ENCODE measurements around the gene RPS6KA2.

The RPS6KA2 gene

DNA sequence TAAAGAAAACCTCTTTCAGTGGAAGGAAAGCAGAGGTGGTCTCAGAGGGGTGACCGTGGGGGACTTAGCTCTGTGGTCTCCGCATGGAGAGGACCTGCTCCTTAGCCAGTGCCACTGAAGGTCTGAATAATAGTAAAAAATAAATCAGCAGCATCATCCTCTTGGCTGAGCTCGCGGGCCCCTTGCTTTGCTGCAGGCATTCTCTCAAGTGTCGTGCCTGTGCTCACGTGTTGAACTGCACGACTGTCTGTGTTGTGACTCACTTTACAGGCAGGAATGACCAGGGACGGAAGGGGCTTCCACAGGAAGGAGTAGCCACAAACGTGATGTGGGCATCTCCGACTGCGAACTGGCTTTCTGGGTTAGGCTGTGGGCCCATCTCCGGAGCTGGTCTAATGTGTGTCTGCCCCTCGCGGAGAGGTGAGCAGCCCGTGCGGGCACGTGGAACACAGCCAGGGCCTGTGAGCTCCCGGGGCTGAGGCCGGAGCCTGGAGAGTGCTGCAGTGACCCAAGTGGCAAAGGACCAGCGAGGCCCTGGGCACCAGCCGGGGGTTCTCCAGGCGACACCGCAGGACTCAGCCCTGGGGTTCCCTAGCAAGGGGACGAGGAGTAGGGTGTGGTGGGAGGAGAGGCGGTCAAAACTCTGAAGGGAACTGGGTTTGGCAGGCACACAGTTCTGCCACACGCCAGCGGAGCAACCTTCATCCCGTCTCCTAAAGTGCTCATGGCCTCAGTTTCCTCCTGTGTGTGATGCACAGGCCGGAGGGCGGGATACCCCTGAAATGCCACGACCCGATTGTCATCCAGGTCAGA, 129.8 kb downstream of the RPS6KA2 start:
- no peak for FAIRE-seq

DNA sequence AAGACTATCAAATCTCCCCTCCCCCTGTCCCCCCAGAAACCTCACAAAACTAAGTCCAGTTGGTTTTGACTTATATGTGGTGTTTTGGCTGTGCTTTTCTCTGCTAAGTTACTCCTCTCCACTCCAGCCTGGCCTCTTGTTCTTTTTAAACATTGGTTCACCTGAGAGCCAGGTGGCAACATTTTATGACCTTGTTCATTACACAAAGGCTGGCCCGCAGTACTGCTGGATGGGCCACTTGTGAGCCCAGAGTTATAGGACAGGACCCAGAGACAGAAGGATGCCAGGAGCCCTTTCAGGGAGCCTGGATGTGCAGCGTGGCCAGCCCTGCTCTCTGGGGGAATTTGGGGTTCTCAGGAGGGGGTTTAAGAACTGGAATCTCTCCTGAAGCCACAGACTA, 130.6 kb downstream of the RPS6KA2 start:
- FAIRE-seq, result no peak

DNA sequence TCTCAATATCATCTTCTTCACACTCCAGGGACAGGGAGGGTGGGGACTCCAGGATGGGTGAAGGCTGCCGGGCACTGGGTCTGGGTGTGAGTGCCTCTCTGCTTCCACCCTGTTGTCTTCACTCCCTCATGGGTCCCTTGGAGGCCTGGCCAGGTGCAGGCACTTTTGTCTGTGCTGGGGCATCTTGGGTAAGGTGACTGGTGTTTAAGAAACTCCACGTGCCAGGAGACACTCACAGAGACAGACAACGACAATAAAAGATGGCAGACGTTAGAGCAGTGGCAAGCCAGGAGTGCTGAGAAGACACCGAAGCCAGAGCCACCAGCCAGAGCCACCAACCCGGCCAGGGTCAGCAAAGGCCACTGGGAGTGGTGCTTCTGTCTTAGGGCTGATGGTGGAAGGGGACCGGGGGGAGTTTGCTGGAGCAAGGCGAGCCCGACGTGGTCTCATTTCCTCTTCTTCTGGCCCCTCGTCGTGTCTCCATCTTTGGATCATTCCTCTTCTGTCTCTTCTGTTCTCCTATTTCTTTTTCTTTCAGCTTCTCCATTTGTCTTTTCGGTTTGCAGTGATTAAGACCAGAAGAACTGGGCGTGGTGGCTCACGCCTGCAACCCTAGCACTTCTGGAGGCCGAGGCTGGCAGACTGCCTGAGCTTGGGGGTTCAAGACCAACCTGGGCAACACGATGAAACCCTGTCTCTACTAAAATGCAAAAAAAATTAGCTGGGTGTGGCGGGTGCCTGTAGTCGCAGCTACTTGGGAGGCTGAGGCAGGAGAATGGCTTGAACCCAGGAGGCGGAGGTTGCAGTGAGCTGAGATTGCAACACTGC, 131.3 kb downstream of the RPS6KA2 start:
- no peak for FAIRE-seq

DNA sequence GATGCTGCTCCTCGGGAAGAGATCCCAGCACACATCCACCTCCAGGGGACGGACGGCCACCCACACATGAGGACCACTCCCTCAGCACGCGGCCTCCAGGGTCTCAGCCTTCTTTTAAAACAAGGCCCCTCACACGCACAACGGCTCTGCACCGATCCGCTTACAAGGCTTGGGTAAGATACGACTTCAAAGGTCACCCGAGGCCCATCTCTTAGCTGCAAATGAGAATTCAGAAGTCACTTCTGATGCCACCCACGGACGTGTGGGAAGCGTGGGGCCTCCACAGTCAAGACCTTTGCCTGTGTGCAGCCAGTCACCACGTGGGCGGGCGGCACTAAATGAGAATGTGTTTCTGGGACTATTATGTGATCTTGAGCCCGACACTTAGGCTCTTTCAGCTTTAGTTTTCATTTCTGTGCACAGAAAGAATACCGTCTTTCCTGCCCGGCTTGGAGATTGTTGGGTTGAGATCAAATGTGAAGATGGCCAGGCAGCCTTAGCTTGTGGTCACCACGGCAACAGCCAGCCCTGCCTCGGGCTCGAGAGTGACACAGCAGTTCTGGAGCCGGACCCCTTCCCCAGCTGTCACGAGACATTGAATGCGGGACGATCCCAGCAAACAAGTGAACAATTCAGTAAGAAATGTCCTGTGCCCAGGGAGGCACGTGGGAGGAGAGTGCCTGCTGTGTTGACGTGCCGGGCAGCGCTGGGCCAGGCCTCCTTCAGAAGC, 132.1 kb downstream of the RPS6KA2 start:
- no peak for FAIRE-seq

DNA sequence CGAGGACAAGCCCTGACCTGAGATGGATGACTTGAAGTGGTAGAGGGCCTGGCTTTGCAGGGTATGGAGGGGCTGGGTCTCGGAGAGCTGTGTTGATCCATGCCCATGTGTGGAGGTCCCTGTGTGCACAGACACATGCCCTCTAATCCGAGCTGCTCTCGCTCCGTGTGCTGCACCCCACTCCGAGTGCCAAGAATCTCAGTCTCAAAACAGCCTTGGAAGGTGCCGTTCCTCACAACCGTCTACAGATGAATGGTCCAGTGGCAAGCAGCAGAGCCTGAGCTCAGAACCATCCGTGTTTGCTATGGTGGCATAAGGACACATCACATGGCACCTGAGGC, 133.0 kb downstream of the RPS6KA2 start:
- FAIRE-seq, result no peak

DNA sequence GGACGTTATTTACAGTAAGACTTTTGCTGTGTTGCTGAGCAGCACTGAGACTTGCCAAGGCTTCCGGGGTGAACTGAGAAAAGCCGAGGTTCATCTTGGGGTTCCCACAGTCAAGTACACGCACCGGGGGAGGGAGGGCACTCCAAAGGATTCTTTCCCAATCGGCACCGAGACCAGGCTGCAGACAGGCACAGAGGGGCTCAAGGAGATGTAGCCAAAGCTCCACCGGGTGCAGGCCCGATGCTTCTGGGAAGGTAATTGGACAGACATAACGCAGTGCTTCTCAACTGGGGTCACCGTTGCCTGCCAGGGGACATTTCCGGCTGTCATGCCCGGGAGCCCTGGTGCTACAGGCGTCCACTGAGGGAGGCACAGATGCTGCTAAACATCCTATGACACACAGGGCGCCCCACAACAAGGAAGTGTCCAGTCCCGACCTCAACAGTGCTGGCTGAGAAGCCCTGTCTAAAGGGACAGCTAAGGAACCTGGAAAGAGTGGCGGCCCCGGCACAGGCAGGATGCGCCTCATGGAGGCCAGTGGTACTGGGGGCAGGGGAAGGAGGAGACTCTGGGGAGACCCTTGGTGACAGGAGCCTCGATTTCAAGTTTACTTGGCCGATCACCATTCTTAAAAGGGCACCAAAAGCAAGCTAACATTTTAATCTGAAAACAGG, 133.5 kb downstream of the RPS6KA2 start:
- no peak for FAIRE-seq

DNA sequence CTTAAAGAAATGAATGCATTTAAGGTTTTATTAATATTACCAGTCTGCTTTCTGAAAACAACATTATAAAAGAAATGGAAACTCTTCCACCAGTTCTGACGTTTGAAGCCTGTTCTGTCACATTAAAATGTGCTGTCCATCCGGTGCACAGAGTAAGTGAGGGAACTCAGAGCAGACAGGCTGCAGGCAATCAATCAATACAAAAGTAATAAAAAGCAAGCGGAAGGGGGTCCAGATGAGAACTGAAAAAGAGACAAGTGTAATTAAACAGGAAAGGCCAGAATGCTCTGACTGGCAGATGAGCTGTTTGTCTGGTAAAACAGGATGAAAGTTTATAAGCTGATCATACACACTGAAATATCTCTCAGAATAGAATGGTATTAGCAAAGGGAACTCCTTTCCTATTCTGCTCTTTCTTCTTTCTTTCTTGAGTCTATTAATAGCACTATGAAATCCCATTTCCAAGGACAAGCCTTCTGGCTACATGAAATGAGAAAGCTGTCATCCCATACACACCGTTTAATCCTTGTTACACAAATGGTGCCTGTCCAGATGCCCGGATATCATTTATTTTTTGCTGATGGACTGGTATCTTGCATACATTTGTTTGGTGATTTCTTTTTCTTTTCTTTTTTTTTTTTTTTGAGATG, 134.8 kb downstream of the RPS6KA2 start:
- FAIRE-seq, result no peak

DNA sequence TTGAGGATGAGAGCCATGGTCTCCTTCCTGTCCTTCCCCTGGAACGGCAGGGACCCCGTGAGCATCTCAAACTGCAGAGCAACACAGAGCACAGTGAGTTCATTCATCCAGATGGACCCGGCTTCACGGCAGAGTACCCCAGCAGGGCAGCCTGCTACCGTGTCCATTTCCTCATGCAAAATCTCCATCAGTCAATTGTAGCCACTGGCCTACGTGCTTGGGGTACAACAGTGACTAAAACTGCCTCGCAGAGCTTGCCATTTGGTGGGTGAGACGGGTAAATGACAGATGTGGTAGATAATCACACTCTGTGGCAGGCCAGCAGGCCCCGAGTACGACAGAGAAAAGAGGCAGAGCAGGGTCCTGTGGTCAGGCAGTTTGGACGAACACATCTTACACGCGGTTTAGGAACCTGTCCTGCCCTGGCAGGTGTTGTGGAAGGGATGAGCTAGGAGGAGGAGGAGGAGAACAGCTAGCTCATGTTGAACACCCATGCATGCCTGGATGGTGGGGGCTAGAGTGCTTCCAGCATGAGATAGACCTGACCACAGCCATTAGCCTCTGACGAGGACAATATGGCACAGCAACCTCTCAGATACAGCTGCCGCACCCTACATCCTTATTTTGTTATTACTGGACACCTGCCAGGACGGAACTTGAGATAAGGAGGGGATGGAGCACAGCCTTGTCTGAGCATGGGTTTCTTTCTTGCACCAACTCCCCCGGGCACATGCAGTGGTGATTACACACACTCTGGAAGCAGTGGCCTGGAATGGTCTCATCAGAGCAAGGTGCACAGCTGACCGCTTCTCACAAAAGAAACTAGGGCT, 136.2 kb downstream of the RPS6KA2 start:
- FAIRE-seq, result no peak

DNA sequence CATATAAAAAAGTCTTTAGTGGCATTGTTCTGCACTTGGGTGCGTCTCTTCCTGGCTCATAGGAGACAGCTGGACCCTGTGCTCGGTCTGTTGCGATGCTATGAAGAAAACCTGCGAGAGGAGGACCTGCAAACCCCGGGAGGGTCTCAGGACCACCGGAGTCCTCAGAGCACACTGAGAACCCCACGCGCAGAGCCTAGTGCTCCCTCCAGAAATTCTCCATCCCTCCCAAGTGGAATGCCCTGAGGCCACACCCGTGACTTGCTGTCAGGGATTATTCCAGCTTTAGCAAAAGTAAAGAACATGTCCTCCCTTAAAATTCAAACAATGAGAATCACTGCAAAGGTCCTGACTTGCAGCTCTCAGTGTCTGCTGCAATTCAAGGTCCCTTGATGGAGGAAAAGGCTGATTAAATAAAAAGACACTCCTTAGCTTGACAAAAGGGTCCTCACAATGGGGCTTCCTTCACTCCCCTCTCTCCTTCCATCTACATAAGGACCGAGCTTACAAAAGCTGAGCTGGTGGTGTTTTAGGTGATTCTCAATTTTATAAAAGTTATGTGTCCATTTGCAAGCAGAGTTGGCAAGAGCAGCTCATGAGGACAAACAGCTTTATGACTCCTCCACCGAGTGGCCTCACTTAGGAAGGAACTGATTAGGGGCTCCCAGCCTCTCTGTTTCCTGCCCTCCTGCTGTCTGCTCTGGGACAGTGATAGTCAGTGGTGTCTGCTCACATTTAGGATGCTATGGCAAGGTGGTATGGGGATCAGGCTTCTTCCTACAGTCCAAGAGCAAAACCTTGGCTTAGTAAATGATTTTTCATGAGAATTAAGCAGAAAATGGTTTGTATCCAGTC, 137.5 kb downstream of the RPS6KA2 start:
- no peak for FAIRE-seq

DNA sequence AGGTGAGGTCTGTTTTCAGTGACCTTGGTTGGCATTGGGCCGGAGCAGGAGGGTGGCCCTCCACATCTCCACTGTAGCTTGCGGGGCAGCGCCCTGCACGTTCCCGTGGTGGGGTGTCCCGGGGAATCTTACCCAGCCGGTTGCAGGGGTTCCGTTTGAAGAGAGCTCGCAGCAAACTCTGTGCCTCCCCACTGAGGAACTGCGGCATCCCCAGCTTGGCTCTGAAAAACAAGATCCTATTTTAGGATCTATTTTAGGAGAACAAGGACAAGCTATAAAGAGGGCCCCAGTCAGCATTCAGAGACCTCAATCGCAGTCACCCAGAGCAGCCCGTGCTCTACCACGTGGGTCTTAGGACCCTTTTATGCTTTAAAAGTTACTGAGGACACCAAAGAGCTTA, 138.3 kb downstream of the RPS6KA2 start:
- no peak for FAIRE-seq

DNA sequence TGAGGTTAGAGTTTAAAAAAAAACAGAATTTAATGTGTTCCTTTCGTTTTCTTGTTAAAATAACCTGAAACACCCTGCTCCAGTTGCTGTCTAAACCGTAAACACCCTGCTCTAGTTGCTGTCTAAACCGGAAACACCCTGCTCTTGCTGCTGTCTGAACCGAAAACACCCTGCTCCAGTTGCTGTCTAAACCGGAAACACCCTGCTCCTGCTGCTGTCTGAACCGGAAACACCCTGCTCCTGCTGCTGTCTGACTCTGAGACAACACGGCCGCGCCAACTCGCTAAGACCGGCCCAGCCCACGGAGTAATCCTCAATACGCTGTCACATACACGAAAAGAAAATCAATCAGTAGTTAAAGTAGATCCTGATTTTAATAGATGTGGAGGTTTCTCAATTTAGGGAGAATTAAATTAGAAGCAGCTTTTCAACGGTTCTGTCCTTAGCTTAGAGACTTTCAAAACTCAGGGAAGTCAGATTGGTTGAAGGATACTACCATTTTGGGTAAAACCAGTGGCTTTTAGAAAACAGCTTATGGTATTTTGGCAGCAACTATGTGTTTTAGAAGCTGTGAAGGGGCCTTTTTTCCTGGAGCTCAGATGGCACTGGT, 138.9 kb downstream of the RPS6KA2 start:
- no peak for FAIRE-seq

DNA sequence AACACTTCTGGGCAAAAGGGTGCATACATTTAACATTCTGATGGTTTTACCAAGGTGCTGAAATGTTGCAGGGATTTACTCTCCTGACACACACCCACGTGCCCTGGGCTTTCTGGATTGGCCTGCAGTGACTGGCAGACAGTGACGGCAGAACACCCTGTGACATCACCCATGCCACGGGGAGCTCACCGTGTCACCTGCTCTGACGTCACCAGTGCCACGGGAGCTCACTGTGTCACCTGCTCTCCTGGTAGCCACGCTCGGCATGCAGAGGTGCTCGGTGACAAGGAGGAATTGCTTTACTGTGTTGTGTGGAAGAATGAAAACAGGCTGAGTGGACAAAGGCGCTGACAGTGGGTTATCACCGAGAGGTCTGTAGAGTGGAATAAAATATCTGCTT, 139.9 kb downstream of the RPS6KA2 start:
- no peak for FAIRE-seq

DNA sequence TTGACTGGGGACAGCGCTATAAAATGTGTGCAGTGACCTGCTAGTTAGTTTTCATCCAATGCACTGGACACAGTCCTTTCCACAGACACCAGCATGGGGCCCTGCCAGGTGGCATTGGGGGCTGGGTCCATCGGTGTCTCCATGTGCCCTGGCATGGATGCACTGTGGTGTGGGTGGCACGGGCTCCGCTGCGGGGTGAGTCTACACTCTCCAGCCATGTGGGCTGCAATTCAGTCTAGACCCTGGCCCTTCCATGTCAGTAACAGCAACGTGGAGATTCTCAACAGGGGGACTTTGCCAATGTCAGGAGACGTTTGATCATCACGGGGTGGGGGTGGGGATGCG, 140.5 kb downstream of the RPS6KA2 start:
- FAIRE-seq, result no peak

DNA sequence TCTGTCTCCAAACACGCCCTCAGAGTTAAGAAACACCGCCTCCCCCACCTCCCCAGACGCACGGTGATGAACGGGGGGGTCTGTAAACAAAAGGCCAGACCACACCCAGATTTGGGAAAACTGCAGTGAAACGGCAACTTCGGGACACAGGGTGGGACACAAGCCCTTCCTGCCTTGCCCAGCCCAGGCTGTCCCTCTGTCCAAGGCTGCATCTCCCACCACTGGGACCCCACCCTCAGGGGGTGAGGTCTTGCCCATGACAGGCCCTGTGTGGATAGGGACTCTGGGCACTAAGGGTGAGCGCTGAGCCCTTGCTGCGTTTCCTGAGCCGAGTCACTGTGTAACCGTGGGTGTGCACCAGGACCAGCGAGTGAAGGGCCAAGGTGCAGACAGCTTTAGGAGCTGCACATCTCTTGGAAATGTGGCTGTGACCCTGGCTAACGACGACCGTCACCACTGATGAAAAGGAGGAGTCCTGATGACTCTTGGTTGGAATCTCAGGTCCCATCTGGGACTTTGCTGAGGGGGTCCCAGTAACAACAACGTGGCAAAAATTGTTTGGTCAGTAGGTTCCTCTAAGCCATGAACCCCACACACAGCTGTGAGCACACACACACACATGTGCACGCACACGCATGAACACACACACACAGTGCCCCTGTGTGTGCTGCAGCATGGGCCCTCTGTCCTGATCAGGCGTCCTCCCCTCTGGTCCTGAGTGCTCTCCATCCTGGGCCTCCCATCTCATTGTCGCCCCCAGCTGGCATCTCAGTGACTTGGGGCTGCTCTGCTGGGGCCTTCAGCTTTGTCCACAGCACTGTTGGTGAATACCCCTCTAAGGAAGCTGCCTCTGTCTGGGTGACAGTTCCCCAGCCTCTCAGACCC, 141.2 kb downstream of the RPS6KA2 start:
- FAIRE-seq, result no peak

DNA sequence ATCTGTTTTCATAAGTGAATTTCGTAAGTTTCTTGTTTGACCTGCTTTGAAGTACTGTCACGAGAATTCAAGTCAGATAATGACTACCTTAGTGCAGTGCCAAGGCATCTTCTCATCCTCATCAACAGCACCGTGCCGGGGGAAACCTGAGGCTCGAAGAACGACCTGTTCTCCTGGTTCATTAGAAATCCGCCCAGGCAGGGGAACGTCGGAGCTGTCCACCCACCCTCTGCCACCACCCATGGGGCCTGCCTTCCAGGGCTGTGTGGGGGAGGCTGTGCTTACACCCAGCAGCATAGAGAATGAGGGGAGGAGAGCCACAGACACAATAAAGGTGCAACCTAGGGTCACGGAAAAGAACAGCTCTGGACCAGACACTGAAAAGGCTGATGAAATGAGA, 142.2 kb downstream of the RPS6KA2 start:
- FAIRE-seq, result no peak

DNA sequence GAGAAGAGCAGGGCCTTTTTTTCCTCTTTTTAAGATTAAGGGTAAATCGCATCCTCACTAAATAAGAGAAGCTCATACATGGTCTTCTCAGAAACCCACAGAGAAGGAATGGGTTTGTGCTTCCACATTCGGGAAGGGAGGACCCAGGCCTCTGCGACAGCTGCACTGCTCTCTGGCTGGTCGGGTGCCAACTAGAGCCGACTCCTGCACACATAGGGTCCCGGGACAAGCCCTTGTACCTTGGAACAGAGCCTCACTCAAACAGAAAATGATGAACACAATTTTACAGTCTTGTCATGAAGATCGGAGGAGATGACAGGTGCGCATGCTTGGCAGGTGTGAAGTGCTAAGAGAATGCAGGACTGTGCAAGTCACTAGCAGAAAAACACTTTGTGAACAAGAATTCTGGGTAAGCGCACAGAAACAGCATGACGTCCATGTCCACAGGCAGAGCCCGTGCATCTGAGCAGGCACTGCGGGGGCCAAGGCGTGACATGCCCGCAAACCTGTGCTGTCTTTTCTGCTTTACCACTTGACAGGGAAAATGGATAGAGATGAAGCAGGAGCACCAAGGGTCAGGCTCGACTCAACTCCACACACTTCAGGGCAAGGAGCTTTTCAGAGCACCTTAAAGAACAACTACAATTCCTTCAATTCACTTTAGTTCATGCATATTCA, 143.3 kb downstream of the RPS6KA2 start:
- no peak for FAIRE-seq

DNA sequence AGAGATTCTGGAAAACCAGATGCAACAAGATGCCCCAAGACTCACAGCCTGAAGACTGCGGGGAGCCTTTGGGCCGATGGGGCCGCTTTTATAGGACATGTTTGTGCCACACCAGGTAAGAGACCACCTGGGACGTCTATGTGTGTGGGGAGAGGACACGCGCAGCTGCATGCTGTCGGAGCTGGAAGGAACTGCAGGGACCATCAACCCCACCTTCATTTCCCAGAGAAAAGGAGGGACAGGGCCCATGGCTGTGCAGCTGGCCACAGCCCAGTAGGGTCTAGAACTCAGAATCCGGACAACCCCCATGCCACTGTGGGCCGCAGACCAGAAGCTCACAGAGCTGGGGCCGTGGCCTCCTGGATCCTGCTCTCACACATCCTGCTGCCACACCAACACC, 144.0 kb downstream of the RPS6KA2 start:
- FAIRE-seq, result no peak

DNA sequence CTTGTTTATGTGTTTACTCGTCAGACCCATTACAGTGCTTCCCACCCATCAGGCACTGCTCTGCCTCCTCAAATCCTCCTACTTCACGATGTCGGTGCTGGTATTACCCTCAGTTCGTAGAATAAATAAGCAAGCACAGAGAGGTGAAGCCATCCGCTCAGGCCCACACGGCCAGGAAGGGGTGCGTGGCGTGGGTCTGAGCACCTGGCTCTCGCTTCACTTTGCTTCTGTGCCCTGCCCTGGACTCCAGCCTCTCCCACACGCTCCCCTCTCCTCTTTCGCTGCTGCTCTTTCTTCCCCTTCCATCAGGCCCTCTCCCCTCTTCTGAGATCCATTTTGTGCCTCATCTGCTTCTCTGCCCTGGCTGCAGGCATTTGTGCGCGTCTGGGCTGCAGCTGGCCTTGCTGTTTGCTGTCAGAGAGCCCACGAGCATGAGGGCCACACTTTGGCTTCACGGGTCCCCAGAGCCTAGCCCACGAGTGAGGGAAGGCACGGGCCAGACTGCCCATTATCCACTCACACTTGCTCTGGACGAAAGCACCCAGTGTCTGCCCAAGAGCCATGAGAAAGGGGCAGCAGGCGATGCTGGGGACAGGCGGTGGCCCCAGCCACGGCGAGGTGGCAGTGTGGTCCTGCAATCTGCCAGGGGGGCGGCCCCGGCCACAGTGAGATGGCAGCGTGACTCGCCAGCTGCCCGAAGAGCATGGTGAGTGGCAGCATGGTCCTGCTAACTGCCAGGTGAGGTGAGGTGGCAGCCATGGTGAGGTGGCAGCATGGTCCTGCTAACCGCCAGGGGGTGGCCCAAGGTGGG, 148.1 kb downstream of the RPS6KA2 start:
- FAIRE-seq, result no peak

Data from endometrium (tissue), 2 donors.